CD4-positive, alpha-beta T cell treated with Interleukin-10 for 1 hour (primary cell): ENCODE measurements around the gene TMUB1.

Experiments used
- DNase-seq: peaks from one replicate; pipeline ENCODE4 v3.0.0-alpha.2; 2020

Gene TMUB1

GRCh38 chr7:151082141-151083070, 887 bp downstream of the TMUB1 start:
- no peak for DNase-seq

- DNase-seq = no peak
Measured at GRCh38 chr7:151081170-151082101, 1.9 kb downstream of the TMUB1 start.

- DNase-seq = peak; percentile 91
Measured at GRCh38 chr7:151080522-151081169, 2.6 kb downstream of the TMUB1 start, which contains the start of gene FASTK. FASTK (minus strand) TSS chr7:151080809; CDS start chr7:151080766, 43 bp downstream.

GRCh38 chr7:151080067-151080521, 3.2 kb downstream of the TMUB1 start:
- no peak for DNase-seq

- DNase-seq = no peak
Measured at GRCh38 chr7:151079199-151079910, 3.9 kb downstream of the TMUB1 start.

GRCh38 chr7:151078233-151079040, 4.9 kb downstream of the TMUB1 start:
- DNase-seq = no peak

- no peak for DNase-seq
Measured at GRCh38 chr7:151077705-151078232, 5.5 kb downstream of the TMUB1 start.

- DNase-seq = no peak
Measured at GRCh38 chr7:151076863-151077704, 6.2 kb downstream of the TMUB1 start.

- DNase-seq = no peak
Measured at GRCh38 chr7:151075978-151076426, 7.3 kb downstream of the TMUB1 start.

- no peak for DNase-seq
Measured at GRCh38 chr7:151075662-151075971, 7.7 kb downstream of the TMUB1 start.

GRCh38 chr7:151074817-151075661, 8.3 kb downstream of the TMUB1 start:
- DNase-seq = no peak

GRCh38 chr7:151073990-151074389, 9.3 kb downstream of the TMUB1 start:
- DNase-seq = no peak

GRCh38 chr7:151071032-151071866, 12.0 kb downstream of the TMUB1 start:
- DNase-seq = no peak

- DNase-seq = no peak
Measured at GRCh38 chr7:151070574-151070960, 12.7 kb downstream of the TMUB1 start.

- DNase-seq = no peak
Measured at GRCh38 chr7:151069841-151070573, 13.3 kb downstream of the TMUB1 start.

GRCh38 chr7:151068069-151068773, 15.1 kb downstream of the TMUB1 start:
- DNase-seq = no peak
